Measurements from ENCODE around the gene OR2J1.

DNA sequence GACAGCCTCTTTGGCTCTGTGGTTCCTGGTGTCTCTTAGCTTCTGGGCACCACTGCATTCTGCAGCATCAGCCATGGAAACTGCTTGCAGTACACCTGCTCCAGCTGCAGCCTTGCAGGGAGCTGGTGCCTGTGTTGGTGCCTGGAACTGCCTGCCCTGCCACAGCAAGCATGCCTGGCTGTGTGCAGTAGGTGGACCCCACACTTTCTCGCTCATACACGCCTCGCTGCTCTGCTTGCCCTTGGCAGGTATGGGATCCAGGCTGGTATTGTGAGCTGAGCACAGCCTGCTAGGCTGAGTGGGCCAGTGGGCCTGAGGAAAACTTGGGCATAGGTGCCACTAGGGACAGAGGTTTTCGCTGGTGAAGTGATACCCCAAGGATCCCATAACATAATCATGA is 31.4 kb downstream of the OR2J1 start:
- TF ChIP-seq, protein P1, sequence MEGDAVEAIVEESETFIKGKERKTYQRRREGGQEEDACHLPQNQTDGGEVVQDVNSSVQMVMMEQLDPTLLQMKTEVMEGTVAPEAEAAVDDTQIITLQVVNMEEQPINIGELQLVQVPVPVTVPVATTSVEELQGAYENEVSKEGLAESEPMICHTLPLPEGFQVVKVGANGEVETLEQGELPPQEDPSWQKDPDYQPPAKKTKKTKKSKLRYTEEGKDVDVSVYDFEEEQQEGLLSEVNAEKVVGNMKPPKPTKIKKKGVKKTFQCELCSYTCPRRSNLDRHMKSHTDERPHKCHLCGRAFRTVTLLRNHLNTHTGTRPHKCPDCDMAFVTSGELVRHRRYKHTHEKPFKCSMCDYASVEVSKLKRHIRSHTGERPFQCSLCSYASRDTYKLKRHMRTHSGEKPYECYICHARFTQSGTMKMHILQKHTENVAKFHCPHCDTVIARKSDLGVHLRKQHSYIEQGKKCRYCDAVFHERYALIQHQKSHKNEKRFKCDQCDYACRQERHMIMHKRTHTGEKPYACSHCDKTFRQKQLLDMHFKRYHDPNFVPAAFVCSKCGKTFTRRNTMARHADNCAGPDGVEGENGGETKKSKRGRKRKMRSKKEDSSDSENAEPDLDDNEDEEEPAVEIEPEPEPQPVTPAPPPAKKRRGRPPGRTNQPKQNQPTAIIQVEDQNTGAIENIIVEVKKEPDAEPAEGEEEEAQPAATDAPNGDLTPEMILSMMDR (IDR thresholded peaks at IDR 0.05) = no peak
- no peak for TF ChIP-seq POLR2A (IDR thresholded peaks at IDR 0.05)
- no peak for TF ChIP-seq EP300 (IDR thresholded peaks at IDR 0.05)
- TF ChIP-seq POLR2AphosphoS5 (IDR thresholded peaks at IDR 0.05) = no peak
